HCT116 (cell line): ENCODE data around the gene CPA1. TPM values are rescaled to one million over a fixed set of nuclear protein-coding genes. Genes with fewer than 3 reads are reported as not detected.

Source experiments
- ATAC-seq: fragments of 200-7000 bp; cut with Tn5 transposase; 2 replicates; pipeline ENCODE4 v1.9.1; 2020; ENCODE audit warnings: mild to moderate bottlenecking, moderate library complexity
- BruUV-seq: library from RNA; stranded (reverse); fragments of 400-500 nt; replicated peaks from 2 replicates; lab custom pipeline; 2021; lab: Mats Ljungman, UMichigan
- CTCF ChIA-PET: fragments of 300-600 bp; sonication (Branson Sonifier 250); formaldehyde crosslinking; loops from one replicate; lab custom pipeline; 2021; ENCODE audit warnings: antibody characterized with exemption; lab: Charles Lee
- POLR2A ChIA-PET: fragments of 300-600, 350-600 bp; sonication (Branson Sonifier 250); formaldehyde crosslinking; loops from one replicate; lab custom pipeline; 2021; ENCODE audit warnings: antibody characterized with exemption; lab: Charles Lee
- RAD21 ChIA-PET, 2 experiments: fragments of 300-600 bp; sonication (Branson Sonifier 250); formaldehyde crosslinking; loops; one replicate each; lab custom pipeline; 2023; ENCODE audit warnings: low total read pairs in 2 of 2; ENCODE audit not compliant: uncharacterized antibody in 2 of 2, unreplicated experiment in 2 of 2, low non-redundant PET in 1 of 2; lab: Charles Lee
- DNase-seq: peaks from one replicate; pipeline ENCODE4 v3.0.0-alpha.2; 2010; ENCODE audit warnings: low read depth, low spot score
- H2AFZ ChIP-seq: fragments of 200-600 bp; shearing (Covaris generic), sonication (generic); 2 replicates; pipeline ENCODE4 v1.6.1; 2017; ENCODE audit warnings: low read depth, mixed run types, mixed read lengths, antibody characterized with exemption, low read length; ENCODE audit not compliant: poor library complexity, severe bottlenecking
- H3K27ac ChIP-seq: 2 replicates; pipeline ENCODE4 v1.5.1; 2012; ENCODE audit warnings: low read depth, low read length
- H3K27me3 ChIP-seq: fragments of 200-600 bp; sonication (generic); 2 replicates; pipeline ENCODE4 v1.6.1; 2016; ENCODE audit warnings: mixed run types, low read length, mixed read lengths; ENCODE audit not compliant: insufficient read depth
- H3K36me3 ChIP-seq, 2 experiments: fragments of 200-500 bp in 1 of 2; fragments of 200-600 bp in 1 of 2; sonication (Bioruptor generic) in 1 of 2; sonication (generic) in 1 of 2; 2 replicates each; pipeline versions ENCODE4 v1.5.1 to v1.6.1; 2014 to 2016; ENCODE audit warnings: low read length in 2 of 2, inconsistent platforms in 1 of 2, mixed read lengths in 1 of 2, mixed run types in 1 of 2; ENCODE audit not compliant: insufficient read depth in 2 of 2, control insufficient read depth in 1 of 2
- H3K4me1 ChIP-seq, 2 experiments: fragments of 200-600 bp in 1 of 2; sonication (generic) in 1 of 2; 2 replicates each; pipeline versions ENCODE4 v1.5.1 to v1.6.1; 2012 to 2017; ENCODE audit warnings: low read length in 2 of 2, inconsistent platforms in 1 of 2, mild to moderate bottlenecking in 1 of 2, mixed read lengths in 1 of 2, mixed run types in 1 of 2, moderate library complexity in 1 of 2; ENCODE audit not compliant: insufficient read depth in 2 of 2, control insufficient read depth in 1 of 2
- H3K4me2 ChIP-seq: fragments of 200-600 bp; sonication (generic); 2 replicates; pipeline ENCODE4 v1.6.1; 2017; ENCODE audit warnings: mixed run types, low read length, mixed read lengths
- H3K4me3 ChIP-seq, 2 experiments: fragments of 200-600 bp in 1 of 2; sonication (generic) in 1 of 2; replicated peaks in 1 of 2; 2 replicates each; pipeline ENCODE4 v1.5.1; 2011 to 2016; ENCODE audit warnings: low read length in 2 of 2, control low read depth in 1 of 2, low read depth in 1 of 2, mild to moderate bottlenecking in 1 of 2, mixed read lengths in 1 of 2, mixed run types in 1 of 2
- H3K79me2 ChIP-seq: fragments of 200-600 bp; sonication (generic); 2 replicates; pipeline ENCODE4 v1.6.1; 2017; ENCODE audit warnings: mild to moderate bottlenecking, mixed run types, low read length, moderate library complexity, mixed read lengths; ENCODE audit not compliant: insufficient read depth
- H3K9ac ChIP-seq: fragments of 200-600 bp; sonication (generic); 2 replicates; pipeline ENCODE4 v1.6.1; 2016; ENCODE audit warnings: low read length, mixed read lengths
- H3K9me2 ChIP-seq: fragments of 200-600 bp; sonication (generic), shearing (Covaris generic); 2 replicates; pipeline ENCODE4 v1.6.1; 2017; ENCODE audit warnings: mixed run types, mild to moderate bottlenecking, moderate library complexity; ENCODE audit not compliant: insufficient read depth
- H3K9me3 ChIP-seq, 2 experiments: fragments of 200-500 bp in 1 of 2; fragments of 200-600 bp in 1 of 2; sonication (Bioruptor generic) in 1 of 2; sonication (generic) in 1 of 2; 2 replicates each; pipeline ENCODE4 v1.6.1; 2014 to 2017; ENCODE audit warnings: low read length in 2 of 2, mixed read lengths in 2 of 2, inconsistent platforms in 1 of 2, low read depth in 1 of 2, mild to moderate bottlenecking in 1 of 2, mixed run types in 1 of 2, moderate library complexity in 1 of 2; ENCODE audit not compliant: control insufficient read depth in 1 of 2, insufficient read depth in 1 of 2
- H4K20me1 ChIP-seq: fragments of 200-600 bp; sonication (generic), shearing (Covaris generic); 2 replicates; pipeline ENCODE4 v1.6.1; 2017; ENCODE audit warnings: mixed run types, mild to moderate bottlenecking, moderate library complexity; ENCODE audit not compliant: insufficient read depth
- CTCF ChIP-seq, 3 experiments: fragments of 200-600 bp in 1 of 3; sonication (generic) in 1 of 3; IDR thresholded peaks in 2 of 3; conservative IDR thresholded peaks in 1 of 3; 2 replicates each; pipeline ENCODE4 v1.5.1; 2012 to 2017; ENCODE audit warnings: low read depth in 2 of 3, low read length in 2 of 3, antibody characterized with exemption in 1 of 3, borderline replicate concordance in 1 of 3, control low read depth in 1 of 3, mild to moderate bottlenecking in 1 of 3, mixed read lengths in 1 of 3, mixed run types in 1 of 3, moderate library complexity in 1 of 3; ENCODE audit not compliant: insufficient read depth in 1 of 3
- POLR2A ChIP-seq: IDR thresholded peaks from 2 replicates; pipeline ENCODE4 v1.7.0; 2011; ENCODE audit warnings: borderline replicate concordance; ENCODE audit not compliant: insufficient read depth, insufficient read length; ENCODE audit errors: extremely low read depth
- POLR2AphosphoS5 ChIP-seq: IDR thresholded peaks from 2 replicates; pipeline ENCODE4 v1.6.1; 2011; ENCODE audit warnings: mild to moderate bottlenecking, low read depth, low read length, moderate library complexity
- SIN3A ChIP-seq: IDR thresholded peaks from 2 replicates; pipeline ENCODE4 v1.6.1; 2012; ENCODE audit warnings: low read depth
- SRF ChIP-seq: IDR thresholded peaks from 2 replicates; pipeline ENCODE4 v1.6.1; 2012; ENCODE audit warnings: low read depth
- intact Hi-C: fragments of 100-400 bp; cut with micrococcal nuclease; formaldehyde crosslinking; loops from 2 replicates; pipeline ENCODE4 v1.10.0; 2022
- total RNA-seq: library from RNA; stranded (reverse); gene quantifications from one replicate; pipeline ENCODE4 v1.2.1, GENCODE V29; 2021; ENCODE audit not compliant: unreplicated experiment
- TF ChIP-seq, protein P1 (sequence below): IDR thresholded peaks from 2 replicates; pipeline ENCODE4 v1.6.1; 2012; ENCODE audit warnings: low read depth

CPA1 gene
- total RNA-seq, 1 experiment from 2014 or later: 11.9 TPM

DNA sequence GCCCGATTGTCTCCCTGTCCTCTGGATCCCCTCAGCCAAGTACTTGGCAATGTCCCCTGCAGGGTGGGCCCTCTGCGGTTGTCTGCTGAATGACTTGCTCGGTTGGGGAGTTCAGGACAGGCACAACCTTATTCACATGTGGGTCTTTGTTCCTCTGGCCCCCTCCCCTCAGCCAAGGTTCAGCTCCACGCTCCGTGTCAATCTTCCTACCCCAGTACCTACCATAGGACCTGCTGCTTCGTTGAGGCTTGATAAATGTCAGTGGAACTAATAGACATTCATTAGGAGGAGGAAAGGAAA, 28.6 kb upstream of the CPA1 start:
- H4K20me1 ChIP-seq: no peaks in the 10 kb centered on the region
- no peaks in the 10 kb centered on the region for H3K36me3 ChIP-seq
- peaks cover 21 to 31% of the 10 kb centered on the region in 2 experiments for H3K4me1 ChIP-seq
- intact Hi-C loops: no loop called here
- no peaks in the 10 kb centered on the region for H3K79me2 ChIP-seq
- ATAC-seq (no peak), DNase-seq (no peak)
- H3K9me3 ChIP-seq: no peaks in the 10 kb centered on the region
- ChIA-PET CTCF (no interaction called here), POLR2A (no interaction called here), RAD21 (no interaction called here)
- H3K27me3 ChIP-seq: no peaks in the 10 kb centered on the region
- no peak overlapping the region for H2AFZ ChIP-seq
- no peak overlapping the region for H3K27ac ChIP-seq
- TF ChIP-seq SRF: no peak
- TF ChIP-seq SIN3A: no peak
- TF ChIP-seq POLR2AphosphoS5: no peak
- TF ChIP-seq, protein P1, sequence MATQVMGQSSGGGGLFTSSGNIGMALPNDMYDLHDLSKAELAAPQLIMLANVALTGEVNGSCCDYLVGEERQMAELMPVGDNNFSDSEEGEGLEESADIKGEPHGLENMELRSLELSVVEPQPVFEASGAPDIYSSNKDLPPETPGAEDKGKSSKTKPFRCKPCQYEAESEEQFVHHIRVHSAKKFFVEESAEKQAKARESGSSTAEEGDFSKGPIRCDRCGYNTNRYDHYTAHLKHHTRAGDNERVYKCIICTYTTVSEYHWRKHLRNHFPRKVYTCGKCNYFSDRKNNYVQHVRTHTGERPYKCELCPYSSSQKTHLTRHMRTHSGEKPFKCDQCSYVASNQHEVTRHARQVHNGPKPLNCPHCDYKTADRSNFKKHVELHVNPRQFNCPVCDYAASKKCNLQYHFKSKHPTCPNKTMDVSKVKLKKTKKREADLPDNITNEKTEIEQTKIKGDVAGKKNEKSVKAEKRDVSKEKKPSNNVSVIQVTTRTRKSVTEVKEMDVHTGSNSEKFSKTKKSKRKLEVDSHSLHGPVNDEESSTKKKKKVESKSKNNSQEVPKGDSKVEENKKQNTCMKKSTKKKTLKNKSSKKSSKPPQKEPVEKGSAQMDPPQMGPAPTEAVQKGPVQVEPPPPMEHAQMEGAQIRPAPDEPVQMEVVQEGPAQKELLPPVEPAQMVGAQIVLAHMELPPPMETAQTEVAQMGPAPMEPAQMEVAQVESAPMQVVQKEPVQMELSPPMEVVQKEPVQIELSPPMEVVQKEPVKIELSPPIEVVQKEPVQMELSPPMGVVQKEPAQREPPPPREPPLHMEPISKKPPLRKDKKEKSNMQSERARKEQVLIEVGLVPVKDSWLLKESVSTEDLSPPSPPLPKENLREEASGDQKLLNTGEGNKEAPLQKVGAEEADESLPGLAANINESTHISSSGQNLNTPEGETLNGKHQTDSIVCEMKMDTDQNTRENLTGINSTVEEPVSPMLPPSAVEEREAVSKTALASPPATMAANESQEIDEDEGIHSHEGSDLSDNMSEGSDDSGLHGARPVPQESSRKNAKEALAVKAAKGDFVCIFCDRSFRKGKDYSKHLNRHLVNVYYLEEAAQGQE: no peak
- no peak for TF ChIP-seq CTCF (IDR thresholded peaks at IDR 0.05 in 2 of 3, conservative IDR thresholded peaks at IDR 0.05 in 1 of 3; ENCODE audit: borderline replicate concordance in 1 of 3, insufficient read depth in 1 of 3, low read depth in 2 of 3, low read length in 2 of 3)
- no peak for TF ChIP-seq POLR2A
- no peaks in the 10 kb centered on the region for H3K9me2 ChIP-seq
- H3K4me2 ChIP-seq: no peak overlapping the region
- no peak overlapping the region for H3K9ac ChIP-seq
- no TSS peak for BruUV-seq
- no peak overlapping the region for H3K4me3 ChIP-seq
